ENCODE results near the gene TGIF2. TPM values are rescaled to one million over a fixed set of nuclear protein-coding genes. Genes with fewer than 3 reads are reported as not detected.

TGIF2 gene
- total RNA-seq, 1 donor from 2014 or later = 10.1 TPM

DNA sequence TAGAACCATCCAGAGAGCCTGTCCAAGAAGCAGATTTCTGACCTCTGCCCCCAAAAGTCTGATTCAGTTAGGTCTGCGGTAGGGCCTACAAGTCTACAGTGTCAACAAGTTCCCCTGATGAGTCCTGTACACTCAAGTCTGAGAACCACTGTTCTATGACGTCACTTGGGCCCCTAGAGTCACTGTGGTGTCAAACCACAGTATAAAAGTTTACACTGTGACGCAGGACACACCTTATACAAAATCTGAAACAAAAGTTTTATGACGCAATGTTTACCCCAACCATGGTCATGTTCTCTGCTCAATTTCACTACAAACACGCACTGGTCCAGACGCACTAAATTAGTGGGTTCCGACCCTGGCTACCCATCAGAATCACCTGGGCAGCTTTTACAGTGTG is 54.7 kb downstream of the TGIF2 start:
- peaks cover 5% of the 10 kb centered on the region for H3K27me3 Mint-ChIP-seq (ENCODE audit: unreplicated experiment)
- no peaks in the 10 kb centered on the region for H3K36me3 Mint-ChIP-seq (ENCODE audit: unreplicated experiment)
- TF ChIP-seq CTCF (IDR thresholded peaks at IDR 0.05; ENCODE audit: partially characterized antibody, unreplicated experiment) = no peak
- H3K4me1 Mint-ChIP-seq (ENCODE audit: low read depth, unreplicated experiment) = no peaks in the 10 kb centered on the region
- no peaks in the 10 kb centered on the region for H3K9me3 Mint-ChIP-seq (ENCODE audit: unreplicated experiment)
- no peak overlapping the region for H3K4me3 Mint-ChIP-seq (ENCODE audit: unreplicated experiment)
- H3K27ac Mint-ChIP-seq (ENCODE audit: unreplicated experiment) = no peak overlapping the region
- DNase-seq = no peak

GRCh38 chr20:36629719-36630681 is 56.6 kb downstream of the TGIF2 start:
- no peak for TF ChIP-seq CTCF (IDR thresholded peaks at IDR 0.05; ENCODE audit: partially characterized antibody, unreplicated experiment)
- H3K27me3 Mint-ChIP-seq (ENCODE audit: unreplicated experiment) = peaks cover 5% of the 10 kb centered on the region
- H3K9me3 Mint-ChIP-seq (ENCODE audit: unreplicated experiment) = no peaks in the 10 kb centered on the region
- H3K4me1 Mint-ChIP-seq (ENCODE audit: low read depth, unreplicated experiment) = no peaks in the 10 kb centered on the region
- no peaks in the 10 kb centered on the region for H3K36me3 Mint-ChIP-seq (ENCODE audit: unreplicated experiment)
- H3K4me3 Mint-ChIP-seq (ENCODE audit: unreplicated experiment) = no peak overlapping the region
- H3K27ac Mint-ChIP-seq (ENCODE audit: unreplicated experiment) = no peak overlapping the region
- no peak for DNase-seq

DNA sequence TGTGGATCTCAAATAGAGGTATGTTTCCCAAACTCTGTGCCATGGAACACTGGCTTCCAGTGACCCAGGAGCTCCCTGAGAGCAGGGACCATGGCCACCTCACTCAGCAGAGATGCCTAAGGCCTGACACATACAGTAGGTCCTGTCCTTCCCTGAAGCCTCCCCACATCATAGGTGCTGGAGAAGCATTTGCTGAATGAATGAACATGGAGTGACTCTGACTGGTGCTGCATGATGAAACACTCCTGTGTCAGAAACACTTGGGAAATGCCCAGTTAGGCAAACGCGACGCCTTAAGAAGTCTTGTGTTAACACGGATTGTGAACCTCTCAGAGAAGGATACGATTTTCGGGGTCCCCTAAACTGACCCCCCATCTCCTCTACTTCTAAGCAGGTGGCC is 58.2 kb downstream of the TGIF2 start:
- Mint-ChIP-seq H3K27me3 (ENCODE audit: unreplicated experiment) (peaks cover 5% of the 10 kb centered on the region), H3K4me3 (ENCODE audit: unreplicated experiment) (no peak overlapping the region), H3K36me3 (ENCODE audit: unreplicated experiment) (no peaks in the 10 kb centered on the region), H3K4me1 (ENCODE audit: low read depth, unreplicated experiment) (no peaks in the 10 kb centered on the region), H3K9me3 (ENCODE audit: unreplicated experiment) (no peaks in the 10 kb centered on the region), H3K27ac (ENCODE audit: unreplicated experiment) (no peak overlapping the region)
- TF ChIP-seq CTCF (IDR thresholded peaks at IDR 0.05; ENCODE audit: partially characterized antibody, unreplicated experiment) = no peak
- DNase-seq = no peak

- Mint-ChIP-seq H3K4me3 (ENCODE audit: unreplicated experiment) (no peak overlapping the region), H3K27me3 (ENCODE audit: unreplicated experiment) (peaks cover 2% of the 10 kb centered on the region), H3K27ac (ENCODE audit: unreplicated experiment) (no peak overlapping the region), H3K36me3 (ENCODE audit: unreplicated experiment) (no peaks in the 10 kb centered on the region), H3K9me3 (ENCODE audit: unreplicated experiment) (no peaks in the 10 kb centered on the region), H3K4me1 (ENCODE audit: low read depth, unreplicated experiment) (no peaks in the 10 kb centered on the region)
- DNase-seq = no peak
- TF ChIP-seq CTCF (IDR thresholded peaks at IDR 0.05; ENCODE audit: partially characterized antibody, unreplicated experiment) = no peak
Observed at GRCh38 chr20:36632147-36632486, 58.7 kb downstream of the TGIF2 start.

All from glutamatergic neuron (in vitro differentiated cells).